ENCODE measurements around the gene SLC44A1.

Gene SLC44A1

GRCh38 chr9:105457560-105458294, 213.3 kb downstream of the SLC44A1 start:
- DNase-seq, result no peak
- Mint-ChIP-seq H3K4me3 (no peak overlapping the region), H3K4me1 (ENCODE audit: low read depth) (no peaks in the 10 kb centered on the region), H3K27me3 (no peaks in the 10 kb centered on the region), H3K9me3 (peaks cover 4% of the 10 kb centered on the region), H3K27ac (no peak overlapping the region), H3K36me3 (ENCODE audit: low read depth) (no peaks in the 10 kb centered on the region)

GRCh38 chr9:105458404-105458803, 214.0 kb downstream of the SLC44A1 start:
- Mint-ChIP-seq H3K4me3 (no peak overlapping the region), H3K27ac (no peak overlapping the region), H3K9me3 (peaks cover 4% of the 10 kb centered on the region), H3K36me3 (ENCODE audit: low read depth) (no peaks in the 10 kb centered on the region), H3K27me3 (no peaks in the 10 kb centered on the region), H3K4me1 (ENCODE audit: low read depth) (no peaks in the 10 kb centered on the region)
- DNase-seq, result no peak

- DNase-seq, result no peak
- Mint-ChIP-seq H3K4me1 (ENCODE audit: low read depth) (no peaks in the 10 kb centered on the region), H3K27me3 (no peaks in the 10 kb centered on the region), H3K9me3 (peaks cover 4% of the 10 kb centered on the region), H3K4me3 (no peak overlapping the region), H3K36me3 (ENCODE audit: low read depth) (peaks cover 1% of the 10 kb centered on the region), H3K27ac (no peak overlapping the region)
Measured at GRCh38 chr9:105459336-105459735, 214.9 kb downstream of the SLC44A1 start.

- Mint-ChIP-seq H3K36me3 (ENCODE audit: low read depth) (peaks cover 21% of the 10 kb centered on the region), H3K4me1 (ENCODE audit: low read depth) (no peaks in the 10 kb centered on the region), H3K27ac (no peak overlapping the region), H3K4me3 (no peak overlapping the region), H3K9me3 (no peaks in the 10 kb centered on the region), H3K27me3 (no peaks in the 10 kb centered on the region)
- DNase-seq, result no peak
Measured at GRCh38 chr9:105466898-105467455, 222.5 kb downstream of the SLC44A1 start.

- H3K27me3 Mint-ChIP-seq, result no peaks in the 10 kb centered on the region
- peaks cover 21% of the 10 kb centered on the region for H3K36me3 Mint-ChIP-seq (ENCODE audit: low read depth)
- DNase-seq, result no peak
- H3K4me3 Mint-ChIP-seq, result no peak overlapping the region
- H3K4me1 Mint-ChIP-seq (ENCODE audit: low read depth), result no peaks in the 10 kb centered on the region
- no peaks in the 10 kb centered on the region for H3K9me3 Mint-ChIP-seq
- H3K27ac Mint-ChIP-seq, result no peak overlapping the region
Measured at GRCh38 chr9:105468875-105469274, 224.4 kb downstream of the SLC44A1 start.

DNA sequence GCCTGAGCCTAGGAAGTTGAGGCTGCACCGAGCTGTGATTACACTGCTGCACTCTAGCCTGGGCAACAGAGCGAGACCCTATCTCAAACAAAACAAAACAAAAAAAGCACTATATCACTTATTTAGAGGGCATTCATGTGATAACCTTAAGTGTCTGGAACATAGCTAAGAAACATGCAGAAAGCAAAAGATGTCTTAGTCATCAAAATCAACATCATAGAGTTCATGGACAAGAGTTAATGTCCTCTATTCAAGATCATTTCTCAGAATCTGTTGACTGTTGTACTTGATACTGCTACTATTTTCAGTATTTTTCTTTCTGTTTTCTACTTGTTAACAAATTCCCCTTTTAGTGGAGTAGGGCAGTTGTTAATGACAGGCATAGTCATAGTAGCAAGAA, 228.8 kb downstream of the SLC44A1 start:
- Mint-ChIP-seq H3K4me1 (ENCODE audit: low read depth) (no peaks in the 10 kb centered on the region), H3K27ac (no peak overlapping the region), H3K36me3 (ENCODE audit: low read depth) (peaks cover 9% of the 10 kb centered on the region), H3K9me3 (no peaks in the 10 kb centered on the region), H3K4me3 (no peak overlapping the region), H3K27me3 (no peaks in the 10 kb centered on the region)
- no peak for DNase-seq

- no peaks in the 10 kb centered on the region for H3K4me1 Mint-ChIP-seq (ENCODE audit: low read depth)
- H3K27ac Mint-ChIP-seq, result no peak overlapping the region
- H3K36me3 Mint-ChIP-seq (ENCODE audit: low read depth), result no peaks in the 10 kb centered on the region
- no peak for DNase-seq
- no peaks in the 10 kb centered on the region for H3K9me3 Mint-ChIP-seq
- no peak overlapping the region for H3K4me3 Mint-ChIP-seq
- no peaks in the 10 kb centered on the region for H3K27me3 Mint-ChIP-seq
Measured at GRCh38 chr9:105475302-105475701, 230.9 kb downstream of the SLC44A1 start.

GRCh38 chr9:105479846-105480245, 235.4 kb downstream of the SLC44A1 start:
- DNase-seq, result no peak
- no peak overlapping the region for H3K27ac Mint-ChIP-seq
- H3K27me3 Mint-ChIP-seq, result no peaks in the 10 kb centered on the region
- H3K4me1 Mint-ChIP-seq (ENCODE audit: low read depth), result no peaks in the 10 kb centered on the region
- no peak overlapping the region for H3K4me3 Mint-ChIP-seq
- no peaks in the 10 kb centered on the region for H3K36me3 Mint-ChIP-seq (ENCODE audit: low read depth)
- H3K9me3 Mint-ChIP-seq, result no peaks in the 10 kb centered on the region

GRCh38 chr9:105483618-105484017, 239.2 kb downstream of the SLC44A1 start:
- no peaks in the 10 kb centered on the region for H3K36me3 Mint-ChIP-seq (ENCODE audit: low read depth)
- no peak overlapping the region for H3K4me3 Mint-ChIP-seq
- no peak for DNase-seq
- no peaks in the 10 kb centered on the region for H3K9me3 Mint-ChIP-seq
- no peaks in the 10 kb centered on the region for H3K27me3 Mint-ChIP-seq
- no peaks in the 10 kb centered on the region for H3K4me1 Mint-ChIP-seq (ENCODE audit: low read depth)
- no peak overlapping the region for H3K27ac Mint-ChIP-seq

GRCh38 chr9:105484226-105484625, 239.8 kb downstream of the SLC44A1 start:
- no peaks in the 10 kb centered on the region for H3K27me3 Mint-ChIP-seq
- no peak overlapping the region for H3K4me3 Mint-ChIP-seq
- H3K36me3 Mint-ChIP-seq (ENCODE audit: low read depth), result no peaks in the 10 kb centered on the region
- no peaks in the 10 kb centered on the region for H3K9me3 Mint-ChIP-seq
- no peaks in the 10 kb centered on the region for H3K4me1 Mint-ChIP-seq (ENCODE audit: low read depth)
- no peak overlapping the region for H3K27ac Mint-ChIP-seq
- DNase-seq, result no peak

- Mint-ChIP-seq H3K27me3 (no peaks in the 10 kb centered on the region), H3K36me3 (ENCODE audit: low read depth) (no peaks in the 10 kb centered on the region), H3K9me3 (no peaks in the 10 kb centered on the region), H3K4me1 (ENCODE audit: low read depth) (no peaks in the 10 kb centered on the region), H3K27ac (no peak overlapping the region), H3K4me3 (no peak overlapping the region)
- no peak for DNase-seq
Measured at GRCh38 chr9:105485131-105485530, 240.7 kb downstream of the SLC44A1 start.

Measured in activated T-cell treated with anti-CD3 and anti-CD28 coated beads, Interleukin-2, amount 50 U/mL, for 24 hours (primary cell).